ENCODE data around the gene FIP1L1.

GRCh38 chr4:53476232-53477037 is 99.0 kb downstream of the FIP1L1 start:
- TF ChIP-seq EZH2 (IDR thresholded peaks at IDR 0.05; ENCODE audit: borderline replicate concordance, low read depth, low read length, severe bottlenecking) = no peak
- TF ChIP-seq CTCF (IDR thresholded peaks at IDR 0.05; ENCODE audit: borderline replicate concordance, extremely low read depth, low read length, poor library complexity, severe bottlenecking) = no peak

Measured in DND-41 (cell line).